ENCODE results near the gene NOVA1. TPM values are rescaled to one million over a fixed set of nuclear protein-coding genes. Genes with fewer than 3 reads are reported as not detected.

The NOVA1 gene
- total RNA-seq, 1 donor from 2014 or later: 62.7 TPM

DNA sequence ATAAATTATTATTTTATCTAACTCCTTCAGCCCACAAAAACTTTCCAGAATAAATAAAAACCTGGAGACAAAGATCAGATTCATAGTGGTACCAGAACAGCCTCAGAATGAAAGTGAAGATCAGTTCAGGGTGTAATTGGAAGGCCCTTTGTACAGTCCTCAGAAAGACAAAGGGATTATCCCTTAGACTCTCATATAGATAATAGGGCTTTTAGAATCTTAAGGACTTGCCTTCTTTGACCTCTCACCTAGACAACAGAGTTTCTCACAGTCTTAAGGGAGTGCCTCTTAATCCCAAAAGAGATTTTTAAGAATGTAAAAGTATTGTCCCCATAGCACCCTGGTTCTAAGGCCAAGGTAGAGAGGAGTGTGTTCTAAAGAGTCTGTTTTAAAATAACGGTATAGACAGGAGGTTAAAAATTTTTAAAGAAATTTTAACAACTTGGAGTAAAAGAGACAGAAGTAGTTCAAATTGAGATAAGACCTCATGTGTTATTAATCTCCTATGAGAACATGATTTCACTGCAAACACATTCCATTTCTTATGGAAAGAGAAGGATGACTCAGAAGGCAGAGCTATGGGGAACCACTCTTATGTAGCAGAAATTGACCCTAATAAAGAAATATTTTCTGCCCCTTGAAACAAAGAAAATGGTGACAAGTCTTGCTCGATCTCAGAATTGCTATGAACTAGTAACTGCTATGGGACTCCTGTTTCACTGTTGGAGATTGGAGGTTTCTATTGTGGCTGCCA, 24.2 kb upstream of the NOVA1 start:
- no peak overlapping the region for H3K4me3 Mint-ChIP-seq
- H3K27ac Mint-ChIP-seq (ENCODE audit: unreplicated experiment): no peak overlapping the region
- TF ChIP-seq, protein P1, sequence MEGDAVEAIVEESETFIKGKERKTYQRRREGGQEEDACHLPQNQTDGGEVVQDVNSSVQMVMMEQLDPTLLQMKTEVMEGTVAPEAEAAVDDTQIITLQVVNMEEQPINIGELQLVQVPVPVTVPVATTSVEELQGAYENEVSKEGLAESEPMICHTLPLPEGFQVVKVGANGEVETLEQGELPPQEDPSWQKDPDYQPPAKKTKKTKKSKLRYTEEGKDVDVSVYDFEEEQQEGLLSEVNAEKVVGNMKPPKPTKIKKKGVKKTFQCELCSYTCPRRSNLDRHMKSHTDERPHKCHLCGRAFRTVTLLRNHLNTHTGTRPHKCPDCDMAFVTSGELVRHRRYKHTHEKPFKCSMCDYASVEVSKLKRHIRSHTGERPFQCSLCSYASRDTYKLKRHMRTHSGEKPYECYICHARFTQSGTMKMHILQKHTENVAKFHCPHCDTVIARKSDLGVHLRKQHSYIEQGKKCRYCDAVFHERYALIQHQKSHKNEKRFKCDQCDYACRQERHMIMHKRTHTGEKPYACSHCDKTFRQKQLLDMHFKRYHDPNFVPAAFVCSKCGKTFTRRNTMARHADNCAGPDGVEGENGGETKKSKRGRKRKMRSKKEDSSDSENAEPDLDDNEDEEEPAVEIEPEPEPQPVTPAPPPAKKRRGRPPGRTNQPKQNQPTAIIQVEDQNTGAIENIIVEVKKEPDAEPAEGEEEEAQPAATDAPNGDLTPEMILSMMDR (conservative IDR thresholded peaks at IDR 0.05): no peak
- H3K36me3 Mint-ChIP-seq (ENCODE audit: low read depth): no peaks in the 10 kb centered on the region
- peaks cover 9% of the 10 kb centered on the region for H3K4me1 Mint-ChIP-seq
- no peaks in the 10 kb centered on the region for H3K27me3 Mint-ChIP-seq (ENCODE audit: low read depth)
- no peak for DNase-seq (ENCODE audit: low read depth, low spot score)
- H3K9me3 Mint-ChIP-seq: peaks cover 4% of the 10 kb centered on the region

DNA sequence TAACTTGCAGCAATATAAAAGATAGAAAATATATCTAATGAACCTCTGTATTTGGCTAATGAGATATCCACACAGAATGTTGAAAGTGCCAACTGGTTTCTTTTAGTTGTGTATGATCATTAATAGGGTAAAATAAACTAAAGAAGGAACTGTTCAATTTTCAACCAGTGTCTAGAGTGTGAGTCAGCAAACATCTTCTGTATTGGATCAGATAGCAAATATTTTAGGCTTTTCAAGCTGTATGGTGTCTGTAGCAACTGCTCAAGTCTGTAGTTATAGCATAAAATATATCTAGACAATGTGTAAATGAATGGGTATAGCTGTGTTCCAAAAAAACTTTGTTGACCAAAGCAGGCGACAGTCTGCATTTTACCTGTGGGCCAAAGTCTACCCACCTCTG, 23.5 kb upstream of the NOVA1 start:
- no peaks in the 10 kb centered on the region for H3K36me3 Mint-ChIP-seq (ENCODE audit: low read depth)
- DNase-seq (ENCODE audit: low read depth, low spot score): no peak
- TF ChIP-seq, protein P1 (conservative IDR thresholded peaks at IDR 0.05): no peak
- H3K9me3 Mint-ChIP-seq: peaks cover 6% of the 10 kb centered on the region
- no peak overlapping the region for H3K4me3 Mint-ChIP-seq
- no peaks in the 10 kb centered on the region for H3K27me3 Mint-ChIP-seq (ENCODE audit: low read depth)
- H3K4me1 Mint-ChIP-seq: peaks cover 9% of the 10 kb centered on the region
- H3K27ac Mint-ChIP-seq (ENCODE audit: unreplicated experiment): no peak overlapping the region

DNA sequence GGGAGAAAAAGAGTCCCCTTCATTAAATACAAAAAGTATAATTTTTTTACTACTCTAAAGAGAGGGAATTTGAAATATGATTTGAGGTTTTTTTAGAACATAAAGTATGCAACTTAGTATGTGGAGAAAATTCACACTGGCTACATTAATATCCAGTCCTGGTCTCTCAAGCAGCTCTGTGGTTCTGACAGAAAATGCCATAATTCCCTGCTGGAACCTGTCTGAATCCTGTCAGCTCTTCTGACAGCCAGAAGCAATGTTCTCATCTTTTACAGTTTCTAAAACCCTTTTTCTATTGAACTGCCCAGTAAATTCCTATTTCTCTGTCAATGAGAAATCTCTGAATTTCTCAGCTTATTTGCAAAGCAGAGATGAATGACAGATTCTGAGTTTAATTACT, 13.4 kb upstream of the NOVA1 start:
- TF ChIP-seq, protein P1 (conservative IDR thresholded peaks at IDR 0.05): no peak
- no peak for DNase-seq (ENCODE audit: low read depth, low spot score)
- H3K36me3 Mint-ChIP-seq (ENCODE audit: low read depth): peaks cover 3% of the 10 kb centered on the region
- H3K9me3 Mint-ChIP-seq: peaks cover 9% of the 10 kb centered on the region
- H3K27me3 Mint-ChIP-seq (ENCODE audit: low read depth): no peaks in the 10 kb centered on the region
- no peak overlapping the region for H3K27ac Mint-ChIP-seq (ENCODE audit: unreplicated experiment)
- H3K4me3 Mint-ChIP-seq: no peak overlapping the region
- H3K4me1 Mint-ChIP-seq: no peaks in the 10 kb centered on the region

DNA sequence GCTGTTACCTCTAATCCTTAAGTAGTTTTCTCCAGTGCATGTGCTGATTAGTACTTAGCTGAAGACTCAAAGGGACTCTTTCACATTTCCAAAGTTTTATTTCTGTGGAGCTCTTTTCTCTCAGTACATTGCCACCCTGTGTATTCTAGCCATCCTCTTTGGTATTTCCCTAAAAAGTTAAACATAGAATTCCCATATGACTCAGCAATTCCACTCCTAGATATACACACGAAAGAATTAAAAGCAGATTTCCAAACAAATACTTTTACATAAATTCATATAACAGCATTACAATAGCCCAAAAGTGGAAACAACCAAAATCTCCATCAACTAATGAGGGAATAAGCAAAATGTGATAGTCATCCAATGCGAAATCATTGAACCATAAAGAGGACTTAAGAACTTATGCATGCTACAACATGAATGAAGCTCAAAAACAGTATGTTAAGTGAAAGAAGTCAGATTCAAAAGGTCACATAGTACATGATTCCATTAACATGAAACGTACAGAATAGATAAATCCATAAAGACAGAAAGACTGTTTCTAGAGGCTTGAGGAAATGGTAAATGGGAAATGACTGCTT, 9.0 kb upstream of the NOVA1 start:
- Mint-ChIP-seq H3K4me3 (no peak overlapping the region), H3K4me1 (no peaks in the 10 kb centered on the region), H3K27me3 (ENCODE audit: low read depth) (no peaks in the 10 kb centered on the region), H3K27ac (ENCODE audit: unreplicated experiment) (no peak overlapping the region), H3K9me3 (no peaks in the 10 kb centered on the region), H3K36me3 (ENCODE audit: low read depth) (no peaks in the 10 kb centered on the region)
- DNase-seq (ENCODE audit: low read depth, low spot score): no peak
- TF ChIP-seq, protein P1 (conservative IDR thresholded peaks at IDR 0.05): no peak

DNA sequence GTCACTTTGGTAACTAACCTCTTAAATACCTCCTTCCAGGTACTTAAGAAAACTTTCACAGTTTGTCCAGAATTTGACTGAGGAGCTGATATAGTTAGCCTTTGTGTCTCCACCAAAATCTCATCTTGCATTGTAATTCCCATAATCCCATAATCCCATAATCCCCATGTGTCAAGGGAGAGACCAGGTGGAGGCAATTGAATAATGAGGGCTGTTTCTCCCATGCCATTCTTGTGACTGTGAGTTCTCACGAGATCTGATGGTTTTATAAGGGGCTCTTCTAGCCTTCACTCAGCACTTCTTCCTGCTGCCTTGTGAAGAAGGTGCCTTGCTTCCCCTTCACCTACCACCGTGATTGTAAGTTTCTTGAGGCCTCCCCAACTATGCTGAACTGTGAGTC, 7.8 kb upstream of the NOVA1 start:
- Mint-ChIP-seq H3K27me3 (ENCODE audit: low read depth) (no peaks in the 10 kb centered on the region), H3K9me3 (no peaks in the 10 kb centered on the region), H3K27ac (ENCODE audit: unreplicated experiment) (no peak overlapping the region), H3K4me1 (no peaks in the 10 kb centered on the region), H3K36me3 (ENCODE audit: low read depth) (no peaks in the 10 kb centered on the region), H3K4me3 (no peak overlapping the region)
- no peak for DNase-seq (ENCODE audit: low read depth, low spot score)
- TF ChIP-seq, protein P1 (conservative IDR thresholded peaks at IDR 0.05): no peak

All from neural crest cell (in vitro differentiated cells).